NB4 (cell line): ENCODE data around the gene MPV17L.
"Not testable (repeated sequence)": the region's sequence is repeated elsewhere in the genome, so short reads cannot be mapped to it uniquely, and the experiment has no call there.

Experiments
- DNase-seq: peaks from one replicate; pipeline ENCODE4 v3.0.0; 2010; ENCODE audit warnings: low read depth
- H3K4me3 ChIP-seq: one replicate; pipeline ENCODE4 v1.5.1; 2011; ENCODE audit warnings: mild to moderate bottlenecking, low read depth, low read length, moderate library complexity
- CTCF ChIP-seq: IDR thresholded peaks from one replicate; pipeline ENCODE4 v1.5.1; 2012; ENCODE audit warnings: low read depth, low read length
- MYC ChIP-seq: IDR thresholded peaks from 2 replicates; pipeline ENCODE4 v1.6.1; 2011; ENCODE audit warnings: low read depth, low read length
- POLR2A ChIP-seq: IDR thresholded peaks from 2 replicates; pipeline ENCODE4 v1.6.1; 2011; ENCODE audit warnings: mild to moderate bottlenecking; ENCODE audit not compliant: insufficient read length; ENCODE audit errors: extremely low read depth
- TF ChIP-seq, protein P1 (sequence below): IDR thresholded peaks from 2 replicates; pipeline ENCODE4 v1.6.1; 2011; ENCODE audit warnings: low read depth, low read length

Gene MPV17L

GRCh38 chr16:15398618-15399316 is 3.2 kb downstream of the MPV17L start:
- TF ChIP-seq MYC (no peak), CTCF (no peak), POLR2A (no peak)
- TF ChIP-seq, protein P1, sequence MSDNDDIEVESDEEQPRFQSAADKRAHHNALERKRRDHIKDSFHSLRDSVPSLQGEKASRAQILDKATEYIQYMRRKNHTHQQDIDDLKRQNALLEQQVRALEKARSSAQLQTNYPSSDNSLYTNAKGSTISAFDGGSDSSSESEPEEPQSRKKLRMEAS, result no peak

DNA sequence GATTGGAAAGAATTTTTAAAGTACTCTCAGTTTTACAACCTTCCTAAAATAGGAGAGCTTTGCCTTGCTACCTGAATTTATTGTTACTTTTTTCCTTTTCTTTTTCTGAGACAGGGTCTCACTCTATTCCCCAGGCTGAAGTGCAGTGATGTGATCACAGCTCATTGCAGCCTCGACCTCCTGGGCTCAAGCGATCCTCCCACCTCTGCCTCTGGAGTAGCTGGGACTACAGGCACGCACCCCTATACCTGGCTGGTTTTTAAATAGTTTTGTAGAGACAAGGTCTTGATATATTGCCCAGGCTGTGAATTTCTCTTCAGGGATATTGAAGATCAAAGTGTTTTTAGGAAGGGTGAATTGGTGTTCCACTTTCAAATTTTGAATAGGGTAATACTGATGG is 3.8 kb downstream of the MPV17L start:
- H3K4me3 ChIP-seq, result no peak overlapping the region
- DNase-seq, result no peak
- TF ChIP-seq MYC, result no peak
- no peak for TF ChIP-seq POLR2A
- TF ChIP-seq CTCF, result no peak
- TF ChIP-seq, protein P1, result no peak

More at GRCh38 chr16:15398618-15399316, 3.2 kb downstream of the MPV17L start:
- DNase-seq, result no peak
- no peak overlapping the region for H3K4me3 ChIP-seq

DNA sequence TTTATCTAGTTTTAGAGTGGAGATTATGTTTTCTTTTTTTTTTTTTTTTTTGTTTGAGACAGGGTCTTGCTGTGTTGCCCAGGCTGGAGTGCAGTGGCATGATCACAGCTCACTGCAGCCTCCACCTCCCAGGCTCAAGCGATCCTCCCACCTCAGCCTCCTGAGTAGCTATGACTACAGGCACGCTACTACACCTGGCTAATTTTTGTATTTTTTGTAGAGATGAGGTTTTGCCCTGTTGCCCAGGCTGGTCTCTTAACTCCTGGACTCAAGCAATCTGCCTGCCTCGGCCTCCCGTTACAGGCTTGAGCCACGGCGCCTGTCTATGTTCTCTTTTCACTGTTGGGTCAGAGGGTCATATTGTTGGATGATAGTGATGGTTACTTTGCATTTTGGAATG is 4.8 kb downstream of the MPV17L start:
- not testable (repeated sequence) for H3K4me3 ChIP-seq, DNase-seq

DNA sequence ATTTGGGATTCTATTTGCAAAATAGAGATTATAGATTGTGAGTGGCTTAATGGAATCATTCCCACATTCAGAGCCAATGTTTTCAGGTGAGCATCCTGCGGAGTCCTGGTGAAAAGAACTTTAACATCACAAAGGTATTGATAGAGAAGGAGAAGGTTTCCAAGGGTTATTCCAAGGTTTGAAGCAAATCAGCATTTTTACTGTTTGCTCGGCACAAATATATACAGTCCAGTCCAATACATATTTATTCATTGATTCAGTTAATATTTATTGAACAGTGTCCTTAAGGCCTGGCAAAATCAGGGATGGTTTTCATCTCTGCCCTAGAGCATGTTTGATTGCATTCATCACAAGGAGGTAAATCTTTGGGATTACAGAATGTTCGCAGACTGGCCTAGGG is 6.4 kb downstream of the MPV17L start:
- TF ChIP-seq MYC (no peak), POLR2A (no peak), CTCF (no peak)
- TF ChIP-seq, protein P1, result no peak

DNA sequence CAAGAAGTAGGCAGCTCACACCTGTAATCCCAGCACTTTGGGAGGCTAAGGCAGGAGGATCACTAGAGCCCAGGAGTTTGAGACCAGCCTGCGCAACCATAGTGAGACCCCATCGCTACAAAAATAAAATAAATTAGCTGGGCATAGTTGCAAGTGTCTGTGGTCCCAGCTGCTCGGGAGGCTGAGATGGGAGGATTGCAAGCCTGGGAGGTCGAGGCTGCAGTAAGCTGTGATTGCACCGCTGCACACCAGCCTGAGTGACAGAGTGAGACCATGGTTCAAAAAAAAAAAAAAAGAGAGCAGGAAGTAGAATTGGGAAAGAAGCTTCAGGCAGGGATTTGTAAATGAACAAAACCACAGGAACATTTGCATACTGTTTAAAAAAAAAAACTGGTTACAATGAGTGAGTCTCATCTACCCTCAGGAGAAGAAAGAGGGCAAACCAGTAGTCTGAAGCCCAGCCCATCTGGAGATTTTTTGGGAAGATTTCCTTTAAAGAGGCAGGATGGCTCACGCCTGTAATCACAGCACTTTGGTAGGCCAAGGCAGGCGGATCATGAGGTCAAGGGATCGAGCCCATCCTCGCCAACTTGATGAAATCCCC is 7.9 kb downstream of the MPV17L start:
- peak; percentile 18 for DNase-seq

More for the DNA sequence above, 6.4 kb downstream of the MPV17L start:
- H3K4me3 ChIP-seq, result no peak overlapping the region
- DNase-seq, result no peak

GRCh38 chr16:15404091-15404490 is 8.5 kb downstream of the MPV17L start:
- DNase-seq, result peak; percentile 9
- not testable (repeated sequence) for H3K4me3 ChIP-seq

More for the DNA sequence above, 7.9 kb downstream of the MPV17L start:
- no peak overlapping the region for H3K4me3 ChIP-seq
- TF ChIP-seq MYC (no peak), CTCF (no peak), POLR2A (no peak)
- TF ChIP-seq, protein P1, result no peak

DNA sequence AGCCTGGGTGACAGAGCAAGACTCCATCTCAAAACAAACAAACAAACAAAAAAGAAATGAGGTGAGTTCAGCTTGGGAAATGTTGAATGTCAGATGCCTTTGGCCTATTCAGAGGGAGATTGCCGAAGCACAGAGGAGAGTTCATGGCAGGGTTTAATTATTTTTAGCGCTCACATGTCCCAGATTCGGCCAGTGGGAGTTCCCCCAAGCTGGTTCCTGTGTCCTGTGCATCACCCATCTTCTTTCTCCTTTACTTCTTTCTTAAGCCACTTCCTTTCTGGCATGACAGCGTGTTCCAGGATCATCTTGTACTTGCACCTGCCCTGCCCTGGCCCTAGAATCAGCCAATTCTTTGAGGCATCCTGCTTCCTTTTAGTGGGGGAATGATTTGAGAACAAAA is 9.2 kb downstream of the MPV17L start:
- no peak for DNase-seq
- TF ChIP-seq, protein P1, result no peak
- no peak for TF ChIP-seq CTCF
- TF ChIP-seq MYC, result no peak
- TF ChIP-seq POLR2A, result no peak
- no peak overlapping the region for H3K4me3 ChIP-seq

- H3K4me3 ChIP-seq, DNase-seq: not testable (repeated sequence)
These were observed 12.2 kb downstream of the MPV17L start for GRCh38 chr16:15407756-15408155.

DNA sequence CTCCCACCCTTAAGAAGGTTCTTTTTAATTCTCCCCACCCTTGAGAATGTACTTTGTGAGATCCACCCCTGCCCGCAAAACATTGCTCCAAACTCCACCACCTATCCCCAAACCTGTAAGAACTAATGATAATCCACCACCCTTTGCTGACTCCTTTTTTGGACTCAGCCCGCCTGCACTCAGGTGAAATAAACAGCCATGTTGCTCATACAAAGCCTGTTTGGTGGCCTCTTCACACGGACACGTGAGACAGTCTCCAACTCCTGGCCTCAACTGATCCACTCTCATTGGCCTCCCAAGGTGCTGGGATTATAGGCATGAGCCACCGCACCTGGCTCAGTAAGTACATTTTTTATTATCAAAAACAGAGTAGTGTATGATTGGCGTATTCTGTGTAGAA is 13.9 kb downstream of the MPV17L start:
- DNase-seq, H3K4me3 ChIP-seq: not testable (repeated sequence)
